NT2/D1 (cell line): ENCODE results near the gene DOC2B.

Experiments
- YY1 ChIP-seq: IDR thresholded peaks from 2 replicates; pipeline ENCODE4 v1.6.1; 2011; ENCODE audit not compliant: insufficient read length, insufficient read depth
- ZNF274 ChIP-seq: IDR thresholded peaks from 2 replicates; pipeline ENCODE4 v1.6.1; 2011; ENCODE audit warnings: mild to moderate bottlenecking, low read depth, low read length

- TF ChIP-seq YY1 = no peak
- no peak for TF ChIP-seq ZNF274
Observed at GRCh38 chr17:171871-172270, 9.6 kb downstream of the DOC2B start.
